ES-I3 (cell line): ENCODE measurements around the gene CAMTA1.
"Not testable (repeated sequence)": the region's sequence is repeated elsewhere in the genome, so short reads cannot be mapped to it uniquely, and the experiment has no call there.

Experiments used
- H3K36me3 ChIP-seq: 2 replicates; pipeline ENCODE4 v1.6.1; 2013; ENCODE audit warnings: mild to moderate bottlenecking, low read length, control low read depth, moderate library complexity; ENCODE audit not compliant: insufficient read depth
- H3K4me1 ChIP-seq: 2 replicates; pipeline ENCODE4 v1.6.1; 2013; ENCODE audit warnings: mild to moderate bottlenecking, control low read depth, low read length; ENCODE audit not compliant: insufficient read depth
- H3K9ac ChIP-seq: 2 replicates; pipeline ENCODE4 v1.6.1; 2013; ENCODE audit warnings: low read depth, mild to moderate bottlenecking, low read length, moderate library complexity
- H3K9me3 ChIP-seq: 2 replicates; pipeline ENCODE4 v1.6.1; 2013; ENCODE audit warnings: mild to moderate bottlenecking, low read length, moderate library complexity; ENCODE audit not compliant: control insufficient read depth, insufficient read depth

The CAMTA1 gene

GRCh38 chr1:7409278-7409677, 624.0 kb downstream of the CAMTA1 start:
- no peaks in the 10 kb centered on the region for H3K36me3 ChIP-seq
- H3K9ac ChIP-seq: no peak overlapping the region
- H3K9me3 ChIP-seq: no peaks in the 10 kb centered on the region
- peaks cover 9% of the 10 kb centered on the region; the same call in 1 of the 2 replicates for H3K4me1 ChIP-seq

- peaks cover 4% of the 10 kb centered on the region; the same call in 1 of the 2 replicates for H3K4me1 ChIP-seq
- H3K9me3 ChIP-seq: no peaks in the 10 kb centered on the region
- H3K36me3 ChIP-seq: no peaks in the 10 kb centered on the region
- no peak overlapping the region for H3K9ac ChIP-seq
Observed at GRCh38 chr1:7410156-7410555, 624.9 kb downstream of the CAMTA1 start.

DNA sequence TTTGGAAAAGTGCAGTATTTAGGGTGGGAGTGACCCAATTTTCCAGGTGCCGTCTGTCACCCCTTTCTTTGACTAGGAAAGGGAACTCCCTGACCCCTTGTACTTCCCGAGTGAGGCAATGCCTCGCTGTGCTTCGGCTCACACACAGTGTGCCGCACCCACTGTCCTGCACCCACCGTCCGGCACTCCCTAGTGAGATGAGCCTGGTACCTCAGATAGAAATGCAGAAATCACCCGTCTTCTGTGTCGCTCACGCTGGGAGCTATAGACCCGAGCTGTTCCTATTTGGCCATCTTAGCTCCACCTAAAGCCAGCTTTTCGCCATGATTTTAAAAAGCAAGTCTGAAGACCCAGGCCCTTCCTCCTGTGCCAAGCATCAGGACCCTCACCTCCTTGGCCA, 632.4 kb downstream of the CAMTA1 start:
- not testable (repeated sequence) for H3K4me1 ChIP-seq, H3K9me3 ChIP-seq, H3K36me3 ChIP-seq, H3K9ac ChIP-seq

DNA sequence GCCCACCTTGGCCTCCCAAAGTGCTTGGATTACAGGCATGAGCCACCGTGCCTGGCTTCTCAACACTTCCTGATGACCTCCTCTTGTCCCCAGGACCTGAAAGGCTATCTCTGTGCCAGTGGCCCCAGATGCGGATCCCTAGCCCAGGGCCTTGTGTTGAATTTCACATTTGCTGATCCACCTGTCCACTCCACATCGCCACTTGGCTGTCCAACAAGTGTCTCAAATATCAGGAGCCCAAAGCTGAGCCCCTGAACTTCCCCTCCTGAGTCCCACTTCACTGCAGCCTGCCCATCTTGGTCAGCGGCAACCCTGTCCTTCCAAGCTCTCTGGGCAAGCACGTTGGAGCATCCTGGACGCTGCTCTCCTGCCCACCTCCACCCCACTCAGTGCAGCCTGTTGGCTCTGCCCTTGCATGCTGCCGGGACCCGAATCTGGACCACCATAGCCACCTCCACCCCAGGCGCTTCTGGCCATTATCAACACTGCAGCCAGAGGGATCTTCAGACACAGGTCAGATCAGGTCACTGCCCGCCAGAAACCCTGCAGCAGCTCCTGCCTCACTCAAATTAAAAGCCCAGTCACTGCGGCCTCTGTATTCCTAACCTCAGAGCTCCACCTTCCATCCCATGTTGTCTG, 633.3 kb downstream of the CAMTA1 start:
- Histone ChIP-seq H3K36me3 (no peaks in the 10 kb centered on the region), H3K9me3 (peaks cover 3% of the 10 kb centered on the region; the same call in 1 of the 2 replicates), H3K9ac (no peak overlapping the region), H3K4me1 (no peaks in the 10 kb centered on the region)

GRCh38 chr1:7420098-7420445, 634.8 kb downstream of the CAMTA1 start:
- Histone ChIP-seq H3K36me3 (no peaks in the 10 kb centered on the region), H3K9ac (no peak overlapping the region), H3K4me1 (no peaks in the 10 kb centered on the region), H3K9me3 (peaks cover 3% of the 10 kb centered on the region; the same call in 1 of the 2 replicates)

DNA sequence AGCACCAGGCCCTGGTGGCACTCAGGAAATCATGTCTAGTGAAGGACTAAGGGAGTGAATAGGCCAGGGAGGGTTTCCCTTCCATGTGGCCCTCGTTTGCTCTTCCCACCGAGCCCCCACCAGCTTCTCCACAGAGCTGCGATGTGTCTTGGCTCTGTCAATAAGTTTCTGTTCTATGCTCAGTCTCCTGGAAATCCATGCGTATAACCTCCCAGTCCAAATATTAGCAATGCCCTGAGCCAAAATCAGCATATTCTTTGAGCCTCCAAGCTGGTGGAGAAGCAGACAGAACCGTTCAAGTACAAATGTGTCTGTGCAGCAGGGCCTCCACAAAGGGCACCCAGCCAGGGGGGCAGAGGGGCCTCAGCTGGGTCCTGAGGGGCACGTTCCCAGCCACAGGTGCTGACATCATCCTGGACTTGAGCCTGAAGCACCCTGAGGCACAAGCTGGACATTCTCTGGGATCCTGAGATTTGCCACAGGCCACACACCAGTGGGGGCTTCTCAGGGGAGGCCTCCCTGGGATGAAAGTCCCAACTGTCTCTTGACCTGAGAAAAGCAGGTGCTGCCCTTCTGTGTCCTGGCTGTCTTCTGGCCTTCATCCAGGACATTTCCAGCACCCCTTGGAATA, 635.3 kb downstream of the CAMTA1 start:
- H3K4me1 ChIP-seq: no peaks in the 10 kb centered on the region
- peaks cover 3% of the 10 kb centered on the region; the same call in 1 of the 2 replicates for H3K9me3 ChIP-seq
- no peaks in the 10 kb centered on the region for H3K36me3 ChIP-seq

DNA sequence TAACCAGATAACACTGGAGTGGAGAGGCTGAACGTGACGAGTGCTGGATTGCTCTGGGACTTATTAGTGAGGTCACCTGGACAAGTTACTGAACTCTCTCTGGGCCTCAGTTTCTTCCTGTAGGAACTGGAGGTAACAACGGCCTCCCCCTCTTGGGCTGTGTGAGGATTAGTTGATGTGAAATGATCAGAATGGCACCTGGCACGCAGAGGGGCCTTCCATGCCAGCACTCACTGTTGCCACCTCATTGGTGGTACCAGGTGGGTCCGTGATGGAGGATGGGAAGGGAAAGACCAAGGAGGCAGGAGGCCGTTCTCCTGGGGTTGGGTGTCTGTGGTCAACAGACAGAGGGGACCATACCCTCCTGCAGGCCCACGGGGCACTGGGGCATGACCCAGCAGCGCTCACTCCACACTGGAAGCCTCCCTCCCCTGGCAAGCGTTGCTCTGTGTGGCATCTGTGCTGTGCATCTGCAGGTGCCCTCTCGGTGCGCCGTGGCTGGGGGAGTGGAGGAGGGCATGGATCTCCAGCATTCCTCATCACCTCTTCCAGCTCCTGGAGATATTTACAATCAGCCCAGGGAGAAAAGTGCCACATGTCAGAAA, 636.3 kb downstream of the CAMTA1 start:
- H3K9me3 ChIP-seq: peaks cover 3% of the 10 kb centered on the region; the same call in 1 of the 2 replicates
- no peaks in the 10 kb centered on the region for H3K4me1 ChIP-seq
- H3K9ac ChIP-seq: no peak overlapping the region
- no peaks in the 10 kb centered on the region for H3K36me3 ChIP-seq

More for the DNA sequence above, 635.3 kb downstream of the CAMTA1 start:
- no peak overlapping the region for H3K9ac ChIP-seq

GRCh38 chr1:7422081-7422480, 636.8 kb downstream of the CAMTA1 start:
- no peaks in the 10 kb centered on the region for H3K4me1 ChIP-seq
- H3K9me3 ChIP-seq: peaks cover 3% of the 10 kb centered on the region; the same call in 1 of the 2 replicates
- H3K36me3 ChIP-seq: no peaks in the 10 kb centered on the region
- no peak overlapping the region for H3K9ac ChIP-seq

GRCh38 chr1:7422561-7422960, 637.3 kb downstream of the CAMTA1 start:
- no peak overlapping the region for H3K9ac ChIP-seq
- peaks cover 3% of the 10 kb centered on the region; the same call in 1 of the 2 replicates for H3K9me3 ChIP-seq
- H3K4me1 ChIP-seq: no peaks in the 10 kb centered on the region
- H3K36me3 ChIP-seq: no peaks in the 10 kb centered on the region

- H3K9ac ChIP-seq: no peak overlapping the region
- H3K9me3 ChIP-seq: peaks cover under 1% of the 10 kb centered on the region; the same call in 1 of the 2 replicates
- H3K36me3 ChIP-seq: no peaks in the 10 kb centered on the region
- H3K4me1 ChIP-seq: no peaks in the 10 kb centered on the region
Observed at GRCh38 chr1:7422966-7423365, 637.7 kb downstream of the CAMTA1 start.

DNA sequence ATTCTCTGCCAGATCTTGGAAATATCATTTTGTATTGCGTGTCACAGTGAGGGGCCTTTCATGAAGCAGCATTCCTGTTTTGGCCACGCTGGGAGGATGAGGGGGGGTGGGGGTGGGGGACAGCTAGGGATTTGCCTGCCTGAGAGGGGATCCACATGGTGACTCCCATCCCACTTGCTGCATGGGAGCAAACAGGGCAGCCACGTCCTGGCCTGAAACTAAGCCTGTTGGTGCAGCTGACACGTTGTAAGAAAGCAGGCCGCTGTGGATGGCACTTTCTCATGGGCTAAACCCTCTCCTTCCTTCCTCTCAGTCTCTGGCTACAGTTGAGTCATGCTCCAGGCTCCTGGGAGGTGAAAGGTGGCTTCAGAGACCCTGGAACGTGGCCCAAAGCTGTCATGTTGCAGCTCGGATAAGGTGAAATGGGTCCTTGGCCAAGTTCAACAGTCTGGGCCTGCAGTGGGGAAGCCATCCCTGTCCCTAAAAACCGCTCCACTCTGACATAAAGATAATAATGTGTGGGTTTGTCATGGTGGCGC, 639.2 kb downstream of the CAMTA1 start:
- no peaks in the 10 kb centered on the region for H3K4me1 ChIP-seq
- H3K9me3 ChIP-seq: no peaks in the 10 kb centered on the region
- no peak overlapping the region for H3K9ac ChIP-seq
- no peaks in the 10 kb centered on the region for H3K36me3 ChIP-seq

DNA sequence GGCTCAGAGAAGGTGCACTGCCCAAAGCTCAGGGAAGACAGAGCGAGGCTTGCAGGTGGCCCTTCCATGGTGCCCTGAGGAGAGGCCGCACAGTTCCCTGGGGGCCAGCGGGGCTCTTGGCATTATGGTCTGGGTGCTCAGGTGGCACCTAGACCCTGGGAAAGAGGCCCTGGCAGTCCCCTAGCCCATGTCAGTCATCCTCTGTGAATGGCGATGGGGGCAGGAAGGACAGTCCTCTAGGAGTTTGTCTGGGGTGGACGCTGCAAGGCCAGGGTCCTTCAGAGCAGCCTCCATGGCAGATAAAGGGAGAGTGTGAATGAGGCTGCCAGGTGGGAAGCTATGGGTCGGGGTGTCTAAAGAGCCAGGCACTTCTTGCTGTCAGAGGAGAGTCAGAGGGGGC, 640.0 kb downstream of the CAMTA1 start:
- Histone ChIP-seq H3K9me3 (no peaks in the 10 kb centered on the region), H3K4me1 (no peaks in the 10 kb centered on the region), H3K36me3 (no peaks in the 10 kb centered on the region), H3K9ac (no peak overlapping the region)

GRCh38 chr1:7425771-7426170, 640.5 kb downstream of the CAMTA1 start:
- H3K9me3 ChIP-seq: no peaks in the 10 kb centered on the region
- H3K9ac ChIP-seq: no peak overlapping the region
- no peaks in the 10 kb centered on the region for H3K36me3 ChIP-seq
- no peaks in the 10 kb centered on the region for H3K4me1 ChIP-seq

DNA sequence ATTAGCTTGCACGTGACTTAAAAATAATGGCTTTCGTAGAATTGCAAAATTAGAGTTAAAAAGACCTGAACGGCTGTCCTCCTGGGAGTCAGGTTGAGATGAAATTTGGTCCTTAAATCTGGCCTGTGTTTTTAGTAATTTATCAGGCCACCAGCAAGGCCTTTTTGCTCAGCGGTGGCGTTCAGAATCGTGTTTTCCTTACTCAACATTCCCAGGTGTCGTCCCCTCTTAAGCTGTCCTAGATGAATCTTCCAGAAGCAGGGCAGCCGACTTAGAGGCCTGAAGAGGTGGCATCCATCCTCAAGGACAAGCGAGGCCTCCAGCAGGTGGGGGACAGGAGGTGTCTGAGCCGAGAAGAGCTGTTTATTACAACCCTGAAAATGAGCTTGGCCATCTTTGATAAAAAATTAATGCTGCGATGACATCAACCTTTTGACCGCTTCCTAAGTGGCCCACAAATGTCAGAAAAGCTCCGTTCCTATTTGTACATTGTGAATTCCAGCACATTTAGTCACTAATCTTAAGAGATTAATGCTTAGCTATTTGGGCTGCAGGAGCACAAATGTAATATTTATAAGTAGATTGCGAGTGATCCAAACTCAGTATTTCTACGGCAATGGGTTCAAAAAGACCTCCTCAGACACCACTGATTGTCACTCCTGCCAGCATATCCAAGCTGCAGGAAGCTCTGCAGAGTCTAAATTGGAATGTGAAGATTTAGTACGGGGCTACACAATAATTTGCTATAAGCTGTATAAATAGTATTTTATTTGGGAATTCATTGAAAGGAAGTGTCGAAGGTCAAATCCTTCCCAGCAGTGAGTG, 641.7 kb downstream of the CAMTA1 start:
- no peaks in the 10 kb centered on the region for H3K9me3 ChIP-seq
- no peak overlapping the region for H3K9ac ChIP-seq
- no peaks in the 10 kb centered on the region for H3K36me3 ChIP-seq
- no peaks in the 10 kb centered on the region for H3K4me1 ChIP-seq
